Body of pancreas (tissue), 4 donors: ENCODE data around the gene SPOUT1.

Experiments
- POLR2A ChIP-seq, 3 donors: fragments of 450-650 bp; IDR thresholded peaks; one replicate each; pipeline ENCODE4 v1.6.1; 2016; ENCODE audit warnings: antibody characterized with exemption in 3 of 3, mild to moderate bottlenecking in 2 of 3
- TF ChIP-seq, protein P1 (sequence below), 7 experiments: fragments of 450-650 bp in 4 of 7; fragments of 200-600 bp in 3 of 7; sonication (generic) in 3 of 7; IDR thresholded peaks; one replicate each; pipeline ENCODE4 v1.5.1; 2016 to 2019; ENCODE audit warnings: antibody characterized with exemption in 7 of 7

DNA sequence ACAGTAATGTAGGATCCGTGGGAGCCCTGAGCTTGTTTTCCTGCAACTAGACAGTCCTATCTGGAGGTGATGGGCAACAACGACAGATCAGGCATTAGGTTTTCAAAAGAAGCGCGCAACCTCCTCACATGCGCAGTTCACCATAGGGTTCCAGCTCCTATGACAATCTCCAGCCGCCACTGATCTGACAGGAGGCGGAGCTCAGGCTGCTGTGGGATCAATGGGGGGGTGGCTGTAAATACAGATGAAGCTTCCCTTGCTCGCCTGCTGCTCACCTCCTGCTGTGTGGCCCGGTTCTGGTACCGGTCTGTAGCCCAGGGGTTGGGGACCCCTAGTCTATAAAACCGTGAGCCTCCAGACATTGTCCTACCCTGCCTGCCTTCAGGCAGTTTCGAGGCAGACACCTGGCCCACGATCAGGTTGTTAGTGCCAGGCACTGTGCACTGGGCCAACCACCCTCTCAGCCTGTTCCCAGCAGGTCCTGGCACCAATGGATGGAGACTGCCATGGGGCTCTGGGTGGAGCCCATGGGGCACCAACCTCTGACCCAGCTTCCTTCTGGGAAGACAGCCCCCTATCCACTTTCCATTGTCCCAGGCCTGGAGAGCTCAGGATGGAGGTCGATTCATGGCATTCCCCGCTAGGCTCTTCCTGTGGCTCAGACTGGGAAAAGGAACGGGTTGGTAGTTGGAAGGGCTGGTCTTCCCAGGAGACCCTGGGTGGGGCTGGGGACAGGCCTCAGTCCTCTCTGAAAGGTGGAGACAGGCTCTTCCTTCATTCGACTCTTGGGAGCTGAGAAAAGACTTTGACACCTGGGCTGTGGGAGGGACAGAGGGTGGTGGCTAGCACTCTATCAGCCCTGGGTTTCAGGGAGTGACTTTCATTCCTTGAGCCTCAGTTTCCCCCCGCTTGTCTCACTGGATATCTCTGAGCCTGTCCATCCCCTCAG, 9.6 kb downstream of the SPOUT1 start:
- TF ChIP-seq, protein P1, sequence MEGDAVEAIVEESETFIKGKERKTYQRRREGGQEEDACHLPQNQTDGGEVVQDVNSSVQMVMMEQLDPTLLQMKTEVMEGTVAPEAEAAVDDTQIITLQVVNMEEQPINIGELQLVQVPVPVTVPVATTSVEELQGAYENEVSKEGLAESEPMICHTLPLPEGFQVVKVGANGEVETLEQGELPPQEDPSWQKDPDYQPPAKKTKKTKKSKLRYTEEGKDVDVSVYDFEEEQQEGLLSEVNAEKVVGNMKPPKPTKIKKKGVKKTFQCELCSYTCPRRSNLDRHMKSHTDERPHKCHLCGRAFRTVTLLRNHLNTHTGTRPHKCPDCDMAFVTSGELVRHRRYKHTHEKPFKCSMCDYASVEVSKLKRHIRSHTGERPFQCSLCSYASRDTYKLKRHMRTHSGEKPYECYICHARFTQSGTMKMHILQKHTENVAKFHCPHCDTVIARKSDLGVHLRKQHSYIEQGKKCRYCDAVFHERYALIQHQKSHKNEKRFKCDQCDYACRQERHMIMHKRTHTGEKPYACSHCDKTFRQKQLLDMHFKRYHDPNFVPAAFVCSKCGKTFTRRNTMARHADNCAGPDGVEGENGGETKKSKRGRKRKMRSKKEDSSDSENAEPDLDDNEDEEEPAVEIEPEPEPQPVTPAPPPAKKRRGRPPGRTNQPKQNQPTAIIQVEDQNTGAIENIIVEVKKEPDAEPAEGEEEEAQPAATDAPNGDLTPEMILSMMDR (IDR thresholded peaks at IDR 0.05) = no peak
- TF ChIP-seq POLR2A (IDR thresholded peaks at IDR 0.05) = no peak
